Measurements from ENCODE around the gene HES5.

GRCh38 chr1:2488688-2489087 is 41.4 kb downstream of the HES5 start:
- TF ChIP-seq, protein P1, sequence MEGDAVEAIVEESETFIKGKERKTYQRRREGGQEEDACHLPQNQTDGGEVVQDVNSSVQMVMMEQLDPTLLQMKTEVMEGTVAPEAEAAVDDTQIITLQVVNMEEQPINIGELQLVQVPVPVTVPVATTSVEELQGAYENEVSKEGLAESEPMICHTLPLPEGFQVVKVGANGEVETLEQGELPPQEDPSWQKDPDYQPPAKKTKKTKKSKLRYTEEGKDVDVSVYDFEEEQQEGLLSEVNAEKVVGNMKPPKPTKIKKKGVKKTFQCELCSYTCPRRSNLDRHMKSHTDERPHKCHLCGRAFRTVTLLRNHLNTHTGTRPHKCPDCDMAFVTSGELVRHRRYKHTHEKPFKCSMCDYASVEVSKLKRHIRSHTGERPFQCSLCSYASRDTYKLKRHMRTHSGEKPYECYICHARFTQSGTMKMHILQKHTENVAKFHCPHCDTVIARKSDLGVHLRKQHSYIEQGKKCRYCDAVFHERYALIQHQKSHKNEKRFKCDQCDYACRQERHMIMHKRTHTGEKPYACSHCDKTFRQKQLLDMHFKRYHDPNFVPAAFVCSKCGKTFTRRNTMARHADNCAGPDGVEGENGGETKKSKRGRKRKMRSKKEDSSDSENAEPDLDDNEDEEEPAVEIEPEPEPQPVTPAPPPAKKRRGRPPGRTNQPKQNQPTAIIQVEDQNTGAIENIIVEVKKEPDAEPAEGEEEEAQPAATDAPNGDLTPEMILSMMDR (IDR thresholded peaks at IDR 0.05), result no peak
- TF ChIP-seq POLR2A (IDR thresholded peaks at IDR 0.05), result no peak
- no peak for TF ChIP-seq EP300 (IDR thresholded peaks at IDR 0.05)

Data from gastroesophageal sphincter (tissue), 3 donors.